GM23248 (cell line): Measurements from ENCODE around the gene KDM4B. TPM values are rescaled to one million over a fixed set of nuclear protein-coding genes. Genes with fewer than 3 reads are reported as not detected.

Source experiments
- DNase-seq: peaks from one replicate; pipeline ENCODE4 v3.0.0-alpha.2; 2015
- H2AFZ ChIP-seq: fragments of 200-600 bp; sonication (generic); 2 replicates; pipeline ENCODE4 v1.6.1; 2016; ENCODE audit warnings: antibody characterized with exemption
- H3F3A ChIP-seq: fragments of 200-600 bp; sonication (generic); 2 replicates; pipeline ENCODE4 v1.6.1; 2016; ENCODE audit warnings: mild to moderate bottlenecking, antibody characterized with exemption, mixed run types; ENCODE audit not compliant: insufficient read depth
- H3K27ac ChIP-seq: fragments of 200-600 bp; sonication (generic); 2 replicates; pipeline ENCODE4 v1.5.1; 2016; ENCODE audit warnings: mild to moderate bottlenecking
- H3K27me3 ChIP-seq: fragments of 200-600 bp; sonication (generic); replicated peaks from 2 replicates; pipeline ENCODE4 v1.6.1; 2016; ENCODE audit warnings: mild to moderate bottlenecking; ENCODE audit not compliant: insufficient read depth
- H3K36me3 ChIP-seq: fragments of 200-600 bp; sonication (generic); 2 replicates; pipeline ENCODE4 v1.6.1; 2016; ENCODE audit warnings: low read depth, mild to moderate bottlenecking
- H3K4me1 ChIP-seq: fragments of 200-600 bp; sonication (generic); 2 replicates; pipeline ENCODE4 v1.6.1; 2016; ENCODE audit warnings: mild to moderate bottlenecking; ENCODE audit not compliant: insufficient read depth
- H3K4me2 ChIP-seq: fragments of 200-600 bp; sonication (generic); one replicate; pipeline ENCODE4 v1.6.1; 2016; ENCODE audit warnings: mild to moderate bottlenecking; ENCODE audit not compliant: unreplicated experiment
- H3K4me3 ChIP-seq: fragments of 200-600 bp; sonication (generic); 2 replicates; pipeline ENCODE4 v1.5.1; 2016; ENCODE audit warnings: mild to moderate bottlenecking
- H3K79me2 ChIP-seq: fragments of 200-600 bp; sonication (generic); 2 replicates; pipeline ENCODE4 v1.6.1; 2016; ENCODE audit warnings: mild to moderate bottlenecking; ENCODE audit not compliant: insufficient read depth
- H3K9ac ChIP-seq: fragments of 200-600 bp; sonication (generic); 2 replicates; pipeline ENCODE4 v1.6.1; 2016; ENCODE audit warnings: mild to moderate bottlenecking
- H3K9me2 ChIP-seq: fragments of 200-600 bp; sonication (generic); 2 replicates; pipeline ENCODE4 v1.6.1; 2016; ENCODE audit warnings: mixed run types, mild to moderate bottlenecking, moderate library complexity; ENCODE audit not compliant: insufficient read depth
- H3K9me3 ChIP-seq: fragments of 200-600 bp; sonication (generic); one replicate; pipeline ENCODE4 v1.6.1; 2017; ENCODE audit warnings: low read depth
- H4K20me1 ChIP-seq: fragments of 200-600 bp; sonication (generic); 2 replicates; pipeline ENCODE4 v1.6.0; 2016; ENCODE audit not compliant: insufficient read depth
- EZH2 ChIP-seq: fragments of 200-600 bp; sonication (generic); IDR thresholded peaks from 2 replicates; pipeline ENCODE4 v1.6.1; 2018; ENCODE audit warnings: antibody characterized with exemption, mild to moderate bottlenecking; ENCODE audit not compliant: insufficient read depth, poor library complexity, severe bottlenecking
- EZH2phosphoT487 ChIP-seq: fragments of 200-600 bp; sonication (generic); IDR thresholded peaks from 2 replicates; pipeline ENCODE4 v1.6.1; 2018; ENCODE audit warnings: antibody characterized with exemption, moderate library complexity, mild to moderate bottlenecking, low read depth; ENCODE audit not compliant: insufficient read depth
- WGBS, 2 experiments: methylation state at CpG; one replicate each; pipeline ENCODE4 v1.1.6; 2015 to 2017; ENCODE audit warnings: low lambda C conversion rate in 2 of 2, low coverage in 1 of 2; ENCODE audit errors: missing lambda C conversion rate in 2 of 2; 5-methylcytosine and 5-hydroxymethylcytosine counted together
- in situ Hi-C: fragments of 300-500 bp; cut with MboI; formaldehyde crosslinking; loops from 2 replicates; pipeline ENCODE4 v1.15.0; 2020
- polyA plus RNA-seq: library from polyadenylated mRNA; unstranded; fragments of >200 nt; fragmentation: Nextera tagmentation; extraction: Ambion mirVana; gene quantifications from 2 replicates; pipeline ENCODE4 v1.2.1, GENCODE V29; 2016
- total RNA-seq: library from RNA; depleted of rRNA; stranded (reverse); fragments of >200 nt; shearing (Covaris generic); gene quantifications from 2 replicates; pipeline ENCODE4 v1.2.3, GENCODE V29; 2014

KDM4B gene
- total and polyA plus RNA-seq, 2 experiments from 2014 or later = 14.8 to 28.7 TPM

- H4K20me1 ChIP-seq = peaks cover 28% of the 10 kb centered on the region
- TF ChIP-seq EZH2 (no peak), EZH2phosphoT487 (no peak)
- H3K4me3 ChIP-seq = no peak overlapping the region
- no peaks in the 10 kb centered on the region for H3K9me2 ChIP-seq
- no peak overlapping the region for H3K27ac ChIP-seq
- in situ Hi-C loops = no loop called here
- H3K36me3 ChIP-seq = no peaks in the 10 kb centered on the region
- H3K9ac ChIP-seq = no peak overlapping the region
- H3K27me3 ChIP-seq = no peaks in the 10 kb centered on the region
- 89 to 90% methylated on average over 13 of the region's 13 CpGs for WGBS, 2 experiments
- peaks cover 21% of the 10 kb centered on the region for H3K4me1 ChIP-seq
- H3K4me2 ChIP-seq = no peak overlapping the region
- peaks cover 27% of the 10 kb centered on the region; the same call in 1 of the 2 replicates for H3F3A ChIP-seq
- no peaks in the 10 kb centered on the region for H3K9me3 ChIP-seq
- DNase-seq = no peak
- no peak overlapping the region for H2AFZ ChIP-seq
- H3K79me2 ChIP-seq = peaks cover 98% of the 10 kb centered on the region
These were observed 23.2 kb downstream of the KDM4B start for GRCh38 chr19:4991996-4992698.

- Histone ChIP-seq H3K27me3 (no peaks in the 10 kb centered on the region), H3K27ac (no peak overlapping the region), H3F3A (peaks cover 27% of the 10 kb centered on the region; the same call in 1 of the 2 replicates), H4K20me1 (peaks cover 25% of the 10 kb centered on the region), H3K9me2 (no peaks in the 10 kb centered on the region), H3K4me2 (no peak overlapping the region), H2AFZ (no peak overlapping the region), H3K4me3 (no peak overlapping the region), H3K79me2 (peaks cover 98% of the 10 kb centered on the region), H3K36me3 (no peaks in the 10 kb centered on the region), H3K9me3 (no peaks in the 10 kb centered on the region), H3K9ac (no peak overlapping the region), H3K4me1 (peaks cover 6% of the 10 kb centered on the region)
- WGBS, 2 experiments = 86 to 87% methylated on average over 3 of the region's 3 CpGs
- DNase-seq = no peak
- in situ Hi-C loops = no loop called here
- no peak for TF ChIP-seq EZH2
- no peak for TF ChIP-seq EZH2phosphoT487
These were observed 24.8 kb downstream of the KDM4B start for GRCh38 chr19:4993683-4994082.

GRCh38 chr19:4996701-4997100 is 27.8 kb downstream of the KDM4B start:
- Histone ChIP-seq H3K79me2 (peaks cover 95% of the 10 kb centered on the region), H3K9ac (no peak overlapping the region), H3K36me3 (no peaks in the 10 kb centered on the region), H3K27ac (no peak overlapping the region), H3K27me3 (no peaks in the 10 kb centered on the region), H2AFZ (no peak overlapping the region), H3K9me2 (no peaks in the 10 kb centered on the region), H3K4me2 (no peak overlapping the region), H3K9me3 (no peaks in the 10 kb centered on the region), H3K4me1 (peaks cover 7% of the 10 kb centered on the region), H3K4me3 (no peak overlapping the region), H4K20me1 (peaks cover 25% of the 10 kb centered on the region), H3F3A (peaks cover 22% of the 10 kb centered on the region)
- no peak for TF ChIP-seq EZH2phosphoT487
- TF ChIP-seq EZH2 = no peak
- WGBS, 2 experiments = 48 to 62% methylated on average over 5 of the region's 5 CpGs
- no peak for DNase-seq
- in situ Hi-C loops = no loop called here

GRCh38 chr19:4997297-4997696 is 28.4 kb downstream of the KDM4B start:
- H3K27ac ChIP-seq = no peak overlapping the region
- no peak overlapping the region for H3K9ac ChIP-seq
- no peaks in the 10 kb centered on the region for H3K36me3 ChIP-seq
- H3K4me1 ChIP-seq = peaks cover 13% of the 10 kb centered on the region
- H3K9me2 ChIP-seq = no peaks in the 10 kb centered on the region
- in situ Hi-C loops = no loop called here
- no peaks in the 10 kb centered on the region for H3K27me3 ChIP-seq
- no peaks in the 10 kb centered on the region for H3K9me3 ChIP-seq
- no peak for TF ChIP-seq EZH2phosphoT487
- TF ChIP-seq EZH2 = no peak
- no peak overlapping the region for H3K4me2 ChIP-seq
- no peak for DNase-seq
- H4K20me1 ChIP-seq = peaks cover 21% of the 10 kb centered on the region
- peaks cover 28% of the 10 kb centered on the region for H3F3A ChIP-seq
- H2AFZ ChIP-seq = no peak overlapping the region
- H3K4me3 ChIP-seq = no peak overlapping the region
- H3K79me2 ChIP-seq = peaks cover 93% of the 10 kb centered on the region
- WGBS, 2 experiments = 91 to 92% methylated on average over 12 of the region's 12 CpGs
